DMS 273 (cell line): ENCODE data around the gene TELO2.

Experiments used
- DNase-seq: peaks from one replicate; lab custom pipeline; 2025; ENCODE audit not compliant: unreplicated experiment; lab: John Stamatoyannopoulos, UW

TELO2 gene

DNA sequence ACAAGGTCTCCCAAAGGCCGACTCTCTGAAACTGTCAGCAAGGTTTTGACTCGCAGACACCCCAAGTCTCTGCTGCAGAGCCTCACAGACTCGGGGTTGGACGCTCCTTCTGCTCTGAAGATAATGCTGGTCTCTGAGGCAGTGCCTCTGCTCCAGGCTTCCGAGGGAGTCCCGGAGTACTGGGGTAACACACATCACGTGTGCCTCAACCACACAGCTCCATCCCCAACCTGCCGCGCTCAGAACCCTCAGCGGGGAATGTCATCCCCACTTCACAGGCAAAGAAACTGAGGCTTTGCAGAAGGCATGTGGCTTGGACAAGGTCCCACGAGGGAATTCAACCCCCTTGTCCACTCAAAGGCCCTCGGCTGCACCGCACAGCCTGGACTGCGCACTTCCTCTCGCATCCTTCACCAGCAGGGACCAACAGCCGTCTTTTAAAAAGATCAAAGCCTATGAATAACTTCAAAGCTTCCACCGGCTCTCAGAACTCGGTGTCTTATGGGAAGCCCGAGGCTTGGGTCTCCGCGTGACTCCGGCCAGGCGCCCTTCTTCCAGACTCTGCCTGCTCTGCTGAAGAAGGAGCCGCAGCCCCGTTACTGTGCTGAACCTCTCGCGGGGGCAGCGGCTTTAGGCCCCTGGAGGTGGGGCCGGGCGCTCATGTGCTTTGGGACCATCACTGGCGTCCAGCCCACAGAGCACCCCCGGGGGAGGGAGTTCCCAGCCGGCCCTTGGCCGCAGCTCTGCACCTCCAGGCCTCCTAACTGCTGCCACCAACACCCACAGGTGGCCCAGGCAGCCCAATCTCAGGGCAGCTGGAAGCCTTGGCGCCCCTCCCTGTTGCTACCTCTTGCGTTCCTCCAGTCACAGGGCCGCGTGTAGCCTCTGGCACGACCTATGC is 42.5 kb downstream of the TELO2 start:
- DNase-seq, result no peak

DNA sequence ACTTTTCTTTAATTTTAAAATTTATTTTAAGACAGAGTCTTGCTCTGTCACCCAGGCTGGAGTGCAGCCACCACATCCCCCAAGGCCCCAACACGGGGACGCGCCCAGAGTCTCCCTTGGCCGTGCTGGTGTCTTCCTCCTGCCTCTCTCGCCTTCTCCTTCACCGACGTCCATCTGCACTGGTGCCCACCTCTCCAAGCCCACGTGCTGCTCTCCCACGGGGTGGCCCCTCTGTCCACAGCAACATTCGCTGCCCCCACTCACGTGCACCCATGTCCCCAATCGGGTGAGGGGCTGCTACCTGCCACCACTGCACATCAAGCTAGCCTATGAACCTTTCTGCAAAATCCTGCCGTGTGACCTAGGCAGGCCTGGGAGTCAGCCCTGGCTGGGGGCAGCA is 43.4 kb downstream of the TELO2 start:
- DNase-seq, result no peak

DNA sequence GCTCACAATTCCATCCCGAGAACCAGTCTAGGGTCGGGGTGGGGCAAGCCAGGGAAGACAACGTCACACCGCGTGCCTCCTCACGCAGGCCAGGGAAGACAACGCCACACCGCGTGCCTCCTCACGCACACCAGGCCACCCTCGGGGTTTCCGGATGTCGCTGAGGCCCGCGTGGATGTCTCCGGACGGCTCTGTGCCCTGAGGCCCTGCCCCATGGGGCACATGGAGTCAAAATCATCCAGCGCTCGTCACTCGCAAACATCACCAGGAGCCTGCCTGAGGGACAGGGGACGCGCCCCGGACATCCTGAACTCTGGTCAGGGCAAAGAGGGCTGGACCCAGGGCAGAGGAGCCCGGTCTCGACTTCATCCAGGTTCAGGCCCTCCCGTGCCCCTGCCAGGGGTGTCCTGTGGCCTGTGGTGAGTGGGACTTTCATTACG is 44.0 kb downstream of the TELO2 start:
- no peak for DNase-seq

DNA sequence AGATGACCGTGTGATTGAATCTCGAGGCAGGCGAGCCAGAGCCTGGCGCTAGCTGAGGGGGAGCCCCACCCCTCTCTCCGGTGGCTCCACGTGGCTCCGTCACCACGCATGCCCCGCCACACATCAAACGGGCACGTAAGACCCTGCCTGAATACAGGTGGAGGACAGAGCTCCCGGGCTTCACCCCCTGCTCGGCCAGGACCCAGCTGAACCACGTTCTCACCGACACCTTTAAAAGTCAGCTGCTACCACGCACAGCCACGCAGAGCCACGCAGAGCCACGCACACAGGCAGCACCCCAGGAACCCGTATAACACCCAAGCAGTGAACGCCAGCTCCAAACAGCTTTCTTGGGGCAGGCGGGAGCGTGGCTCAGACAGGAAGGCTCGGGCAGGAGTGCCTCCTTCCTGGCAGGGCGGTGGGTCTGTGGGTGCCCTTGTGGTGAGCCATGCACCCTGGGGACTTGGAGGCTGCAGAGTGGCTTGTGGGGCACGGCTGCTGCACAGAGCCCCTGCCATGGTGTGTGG is 44.7 kb downstream of the TELO2 start:
- no peak for DNase-seq

DNA sequence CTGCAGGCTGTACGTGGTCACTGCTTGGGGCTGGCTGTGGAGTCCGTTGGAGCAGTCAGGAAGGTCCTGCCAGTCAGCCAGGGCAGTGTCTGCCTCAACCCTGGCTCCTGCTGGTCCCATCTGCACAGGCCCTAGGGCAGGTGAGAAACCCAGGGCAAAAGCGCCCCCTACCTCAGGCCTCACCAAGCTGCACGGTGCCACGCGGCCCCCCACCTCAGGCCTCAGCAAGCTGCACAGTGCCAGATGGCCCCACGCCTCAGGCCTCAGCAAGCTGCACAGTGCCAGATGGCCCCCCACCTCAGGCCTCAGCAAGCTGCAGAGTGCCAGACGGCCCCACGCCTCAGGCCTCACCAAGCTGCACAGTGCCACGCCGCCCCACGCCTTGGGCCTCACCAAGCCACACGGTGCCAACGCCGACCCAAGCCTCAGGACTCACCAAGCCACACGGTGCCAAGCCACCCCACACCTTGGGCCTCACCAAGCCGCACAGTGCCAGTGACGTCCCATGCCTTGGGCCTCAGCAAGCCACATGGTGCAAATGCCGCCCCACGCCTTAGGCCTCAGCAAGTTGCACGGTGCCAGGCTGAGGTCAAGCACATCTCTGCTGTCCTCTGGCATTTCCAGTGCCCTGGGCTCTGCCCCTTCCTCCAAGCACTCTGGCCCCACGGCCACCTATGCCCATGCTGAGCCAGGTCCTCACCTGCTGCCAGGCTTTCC is 45.8 kb downstream of the TELO2 start:
- DNase-seq, result peak; percentile 99

DNA sequence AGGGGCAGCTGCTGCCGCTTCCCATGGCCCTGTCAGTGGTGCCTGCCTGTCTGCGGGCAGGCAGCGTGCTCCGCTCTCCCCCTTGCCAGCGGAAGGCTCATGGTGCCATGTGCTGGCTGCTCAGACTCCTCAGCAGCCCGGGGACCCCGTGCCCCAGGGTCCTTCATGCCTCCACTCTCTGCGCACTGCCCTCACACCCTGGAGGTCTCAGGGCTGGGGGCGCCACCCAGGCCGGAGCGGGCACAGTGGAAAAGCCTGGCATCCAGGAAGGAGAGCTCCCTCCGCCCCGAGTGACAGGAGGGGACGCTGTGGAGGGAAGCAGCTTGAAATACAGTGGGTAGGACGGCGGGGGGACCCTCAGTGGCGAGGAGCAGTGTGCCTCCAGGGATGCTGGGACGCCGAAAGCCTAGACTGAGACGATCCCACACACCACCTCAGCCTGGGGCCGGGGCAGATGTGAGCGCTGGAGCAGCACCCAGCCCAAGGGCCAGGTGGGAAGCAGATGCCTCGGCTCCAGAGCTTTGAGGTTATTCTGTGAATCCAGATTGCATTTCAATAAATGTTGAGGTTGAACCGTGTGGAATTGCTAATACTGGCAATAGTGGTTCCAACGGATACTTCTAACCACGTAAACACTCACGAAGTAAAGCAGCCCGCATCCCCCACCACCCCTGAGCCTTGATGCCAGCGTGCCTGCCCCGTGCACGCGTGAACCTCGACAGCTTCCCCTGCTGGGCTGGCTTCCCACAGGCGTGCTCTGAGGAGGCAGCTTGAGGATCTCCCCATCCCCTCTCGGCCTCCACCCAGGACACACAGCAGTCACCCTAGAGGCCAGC is 46.8 kb downstream of the TELO2 start:
- DNase-seq, result peak; percentile 86

DNA sequence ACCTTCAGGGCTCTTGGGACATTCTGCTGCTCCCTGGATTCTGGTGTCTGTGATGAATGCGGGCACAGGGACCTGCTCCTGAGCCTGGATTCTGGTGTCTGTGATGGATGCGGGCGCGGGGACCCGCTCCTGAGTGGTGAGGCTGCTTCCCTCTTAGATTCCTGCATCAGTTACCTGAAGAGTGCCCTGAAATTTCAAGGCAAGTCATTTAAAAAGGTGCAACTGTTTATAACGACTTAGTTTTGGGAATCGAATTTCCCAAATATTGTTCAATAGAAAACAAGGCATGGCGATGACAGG is 47.3 kb downstream of the TELO2 start:
- DNase-seq, result no peak

DNA sequence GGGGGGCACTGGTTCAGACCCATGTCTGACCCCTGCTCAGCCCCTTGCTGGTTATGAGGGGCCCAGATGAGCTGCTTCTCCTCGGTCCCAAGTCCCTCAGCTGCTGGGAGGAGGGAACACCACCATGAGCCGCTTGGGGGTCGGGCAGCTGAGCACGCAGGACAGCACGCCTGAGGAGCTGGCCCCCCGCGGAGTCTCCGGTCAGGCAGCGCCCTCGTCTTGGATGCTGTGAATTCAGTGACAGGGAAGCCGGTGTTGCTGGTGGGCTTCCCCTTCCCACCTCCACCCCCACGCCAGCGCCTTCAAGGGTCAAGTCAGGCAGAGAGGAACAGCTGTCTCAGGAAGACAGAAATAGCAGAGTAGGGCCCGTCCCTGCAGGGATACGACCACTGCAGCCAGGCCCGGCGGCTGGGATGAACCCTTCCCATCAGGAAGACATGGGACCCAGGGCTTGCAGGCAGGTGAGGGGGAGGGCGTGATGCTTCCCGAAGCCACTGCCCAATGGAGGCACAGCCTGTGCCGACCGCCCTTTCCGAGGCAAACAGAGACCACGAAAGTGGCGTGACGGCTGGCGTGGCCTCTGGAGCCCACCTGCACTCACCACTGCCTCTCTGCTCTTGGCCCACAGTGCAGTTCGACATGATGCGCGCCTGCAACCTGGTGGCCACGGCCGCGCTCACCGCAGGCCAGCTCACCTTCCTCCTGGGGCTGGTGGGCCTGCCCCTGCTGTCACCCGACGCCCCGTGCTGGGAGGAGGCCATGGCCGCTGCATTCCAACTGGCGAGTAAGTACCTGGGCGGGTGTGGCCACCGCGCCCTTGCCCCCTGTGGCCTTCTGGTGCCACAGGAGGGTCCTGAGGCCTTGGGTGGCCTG is 48.4 kb downstream of the TELO2 start:
- DNase-seq, result no peak

DNA sequence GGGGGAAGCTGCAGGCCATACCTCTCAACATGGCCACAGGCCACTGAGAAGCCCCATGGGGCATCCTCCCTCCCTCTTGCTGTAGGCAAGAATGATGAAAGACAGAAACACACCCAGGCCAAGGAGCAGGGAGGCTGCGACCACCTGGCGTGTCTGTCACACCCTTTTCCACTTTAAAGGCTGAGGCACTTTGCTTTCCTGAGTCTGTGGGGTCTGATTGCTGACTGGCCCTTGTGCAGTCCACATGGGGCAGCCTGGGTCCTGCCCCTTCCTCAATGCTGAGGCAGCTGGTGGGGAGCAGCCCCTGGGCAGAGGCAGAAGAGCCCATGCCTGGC is 49.0 kb downstream of the TELO2 start:
- DNase-seq, result no peak

DNA sequence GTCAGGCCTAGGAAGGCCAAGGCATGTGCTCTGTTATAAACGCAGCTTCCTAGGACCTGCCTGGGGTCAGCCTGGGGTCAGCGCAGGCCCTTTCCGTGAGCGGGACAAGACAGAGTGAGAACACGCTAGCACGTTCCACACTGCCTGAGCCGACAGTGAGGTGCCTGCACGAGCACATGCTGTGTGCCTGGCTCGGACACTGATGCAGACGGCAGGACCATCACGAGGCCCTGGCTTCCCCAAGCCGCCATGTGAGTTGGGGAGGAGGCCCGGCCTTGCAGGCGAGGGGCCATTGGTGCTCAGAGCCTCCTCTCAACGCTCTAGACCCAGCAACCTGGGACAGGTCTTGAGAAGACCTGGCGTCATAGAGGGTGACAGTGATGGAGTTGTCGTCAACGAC is 49.4 kb downstream of the TELO2 start:
- DNase-seq, result no peak

DNA sequence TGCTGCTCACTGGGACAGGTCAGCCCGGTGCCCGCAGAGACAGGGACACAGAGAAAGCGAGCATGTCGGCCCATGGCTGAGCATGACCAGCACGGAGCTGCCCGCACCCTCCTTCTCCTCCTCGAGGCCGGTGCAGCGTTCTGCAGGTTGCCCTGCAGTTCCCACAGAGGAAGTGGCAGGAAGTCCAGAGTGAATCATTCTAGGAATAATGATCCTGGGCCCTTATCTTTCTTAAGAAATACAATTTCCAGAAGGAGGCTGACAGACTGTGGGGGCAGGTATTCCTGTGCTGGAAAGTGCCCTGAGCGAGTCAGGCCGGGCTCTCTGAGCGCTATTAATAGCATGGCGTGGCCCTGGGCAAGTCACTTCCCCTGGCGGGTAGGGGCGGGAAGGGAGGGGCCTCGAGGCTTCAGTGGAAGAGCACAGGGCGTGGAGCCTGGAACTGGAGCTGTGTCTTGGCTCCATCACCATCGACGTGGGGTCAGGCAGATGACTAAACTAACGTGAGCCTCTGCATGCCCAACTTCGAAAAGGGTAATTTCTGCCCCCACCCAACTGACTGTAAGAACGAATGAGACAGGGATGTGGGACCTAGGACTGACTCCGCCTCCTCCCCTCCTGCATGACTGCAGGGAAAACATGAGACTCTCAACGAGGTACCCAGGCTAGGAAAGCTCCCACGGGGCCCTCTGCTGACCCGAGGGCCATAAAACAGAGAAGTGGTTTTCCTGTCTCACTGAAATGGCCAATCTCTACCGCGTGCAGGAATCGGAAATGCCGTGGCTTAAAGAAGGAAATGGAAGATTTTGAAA is 50.1 kb downstream of the TELO2 start:
- peak; percentile 44 for DNase-seq

DNA sequence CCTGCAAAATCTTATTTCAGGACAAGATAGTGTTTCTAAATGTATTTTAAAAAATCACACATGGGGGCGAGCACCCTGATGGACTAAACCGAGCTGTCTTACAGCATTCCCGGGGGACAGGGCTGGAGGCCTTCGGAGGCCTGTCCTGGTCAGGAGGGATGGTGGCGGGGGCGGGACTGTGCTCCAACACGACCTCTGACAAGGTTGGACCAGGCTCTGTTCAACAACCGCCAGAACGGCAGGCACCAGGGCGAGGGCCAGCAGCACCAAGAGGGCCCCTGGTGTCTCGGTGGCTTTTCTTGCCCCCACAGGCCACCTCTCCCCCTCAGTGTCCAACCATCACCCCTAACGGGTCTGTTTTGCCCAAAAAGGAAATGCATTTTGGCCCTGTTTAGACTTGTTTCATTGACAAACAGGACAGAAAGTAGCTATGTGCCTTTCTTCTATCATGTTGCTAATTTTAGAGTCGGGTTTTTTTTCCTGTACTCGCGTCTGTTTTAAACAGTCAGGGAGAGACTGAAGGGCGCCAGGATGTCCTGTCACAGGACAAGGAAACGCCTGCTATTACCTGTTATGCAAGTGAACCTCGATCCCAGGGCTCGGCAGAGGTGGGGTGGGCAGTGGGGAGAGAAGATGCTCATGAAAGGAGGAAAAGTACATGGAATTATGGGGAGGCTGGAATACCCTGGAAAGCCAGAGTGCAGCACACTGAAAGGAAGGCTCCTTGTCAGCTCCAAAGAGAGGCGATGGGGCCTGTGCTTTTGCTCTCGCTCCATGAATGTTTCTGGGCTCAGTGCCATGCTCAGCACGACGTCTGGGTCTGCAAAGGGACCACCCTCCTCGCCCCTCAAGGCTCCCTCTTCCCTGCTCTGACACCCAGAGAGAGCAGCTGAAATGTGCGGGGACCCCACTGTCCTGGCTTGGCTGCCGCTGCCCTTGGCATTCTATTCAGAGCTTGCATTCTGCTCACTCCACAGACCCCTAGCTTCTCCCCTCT is 52.2 kb downstream of the TELO2 start:
- DNase-seq, result no peak

DNA sequence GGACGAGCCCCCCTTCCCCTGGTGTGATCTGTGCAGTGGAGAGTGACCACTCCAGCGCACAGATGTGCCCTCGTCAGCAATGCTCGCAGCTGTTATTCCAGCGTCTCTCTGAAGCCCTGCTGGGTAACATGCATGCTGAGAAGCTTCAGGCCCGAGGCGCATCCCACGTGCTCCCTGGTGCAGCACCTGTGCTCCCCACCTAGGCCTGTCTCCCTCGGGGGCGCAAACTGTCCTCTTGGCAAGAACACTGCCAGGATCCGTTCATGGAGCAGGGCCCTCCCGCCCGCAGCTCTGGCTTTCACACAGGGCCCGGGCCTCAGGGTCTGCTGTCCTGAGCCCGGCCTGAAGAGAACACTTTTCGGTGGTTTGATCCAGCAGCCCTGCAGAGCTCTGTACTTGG is 53.3 kb downstream of the TELO2 start:
- no peak for DNase-seq

DNA sequence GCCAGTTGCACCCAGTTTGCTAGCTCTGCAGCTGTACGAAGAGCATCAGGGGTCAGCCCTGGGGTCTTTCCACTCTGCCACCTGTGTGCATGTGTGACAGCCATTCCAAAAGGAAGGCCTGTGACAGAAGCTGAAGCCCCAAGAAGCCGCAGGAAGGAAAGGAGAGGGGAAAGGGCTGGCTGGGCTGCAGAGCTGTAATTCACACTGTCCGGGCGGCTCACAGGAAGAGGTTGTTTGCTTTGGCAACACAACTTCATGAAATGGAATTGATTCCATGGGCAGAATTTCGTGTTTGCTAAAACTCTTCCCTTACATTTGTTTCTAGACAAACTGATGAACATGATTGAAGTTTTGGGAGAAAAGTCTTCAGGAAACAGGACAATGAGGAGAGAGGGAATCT is 55.1 kb downstream of the TELO2 start:
- no peak for DNase-seq

DNA sequence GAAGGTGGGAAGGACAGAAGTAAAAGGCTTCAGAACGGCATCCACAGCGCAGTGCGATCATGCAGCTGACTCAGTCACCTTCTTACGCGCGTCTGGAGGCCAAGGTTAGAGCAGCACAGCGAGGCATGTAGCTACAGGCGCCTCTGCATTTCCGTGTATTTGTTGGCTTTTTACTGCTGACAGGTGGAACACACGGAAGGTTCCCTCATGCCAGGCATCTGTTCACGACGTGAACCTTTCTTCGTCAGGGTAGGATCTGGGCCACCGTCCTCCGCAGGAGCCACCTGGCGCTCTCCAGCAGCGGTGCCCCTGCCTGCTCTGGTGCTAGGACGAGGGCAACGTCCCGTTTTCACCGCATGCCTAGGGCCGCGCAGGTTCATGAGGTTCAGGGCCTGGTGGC is 55.6 kb downstream of the TELO2 start:
- DNase-seq, result no peak

DNA sequence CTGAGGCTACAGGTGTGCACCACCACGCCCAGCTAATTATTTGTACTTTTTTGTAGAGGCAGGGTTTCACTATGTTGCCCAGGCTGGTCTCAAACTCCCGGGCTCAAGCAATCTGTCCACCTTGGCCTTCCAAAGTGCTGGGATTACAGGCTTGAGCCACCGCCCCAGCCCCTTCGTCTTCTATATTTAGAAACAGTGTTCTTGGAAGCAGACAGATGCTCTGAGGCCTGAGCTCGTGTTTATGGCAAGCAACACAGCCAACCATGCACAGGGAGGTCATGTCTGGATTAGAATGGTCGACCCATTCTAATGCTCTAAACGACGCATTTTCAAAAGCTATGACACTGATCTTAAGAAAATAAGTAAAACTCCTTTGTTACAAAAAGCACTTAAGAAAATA is 56.9 kb downstream of the TELO2 start:
- DNase-seq, result no peak

DNA sequence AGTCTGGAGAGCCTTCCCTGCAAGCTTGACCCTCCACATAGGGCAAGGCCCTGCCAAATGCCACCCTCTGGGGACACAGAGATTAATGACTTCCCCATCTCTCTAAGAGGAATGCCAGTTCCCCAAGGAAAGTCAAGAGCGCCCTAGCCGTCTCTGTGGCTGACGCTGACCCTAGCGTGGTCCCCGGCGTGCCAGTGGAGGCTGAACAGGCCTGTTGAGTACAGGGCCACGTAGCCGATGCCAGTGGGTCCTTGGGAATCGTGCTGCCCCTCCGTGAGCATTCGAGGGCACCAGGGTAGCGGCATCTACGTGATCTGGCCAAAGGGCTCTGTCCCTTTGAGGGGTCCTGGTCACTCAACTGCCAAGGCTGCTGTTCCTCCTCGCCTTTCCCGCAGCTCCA is 57.5 kb downstream of the TELO2 start:
- DNase-seq, result no peak

DNA sequence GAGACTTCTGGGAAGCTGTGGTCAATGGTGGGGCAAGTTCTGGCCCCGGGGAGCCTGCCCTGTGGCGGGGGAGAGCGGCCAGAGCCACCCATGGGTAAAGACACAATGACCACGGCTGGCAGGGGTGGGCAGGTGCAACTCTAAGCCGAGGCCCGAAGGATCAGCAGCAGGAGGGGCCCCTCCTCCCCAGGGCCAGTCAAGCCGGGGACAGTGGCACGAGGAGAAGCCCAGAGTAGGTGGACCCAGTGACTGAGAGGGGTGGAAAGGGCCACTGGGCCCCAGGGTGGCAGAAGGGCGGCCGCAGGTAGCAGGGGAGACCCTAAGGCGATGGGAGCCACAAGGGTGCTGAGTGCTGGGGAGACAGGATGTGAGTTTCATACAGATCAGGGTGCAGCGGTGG is 58.0 kb downstream of the TELO2 start:
- DNase-seq, result no peak

DNA sequence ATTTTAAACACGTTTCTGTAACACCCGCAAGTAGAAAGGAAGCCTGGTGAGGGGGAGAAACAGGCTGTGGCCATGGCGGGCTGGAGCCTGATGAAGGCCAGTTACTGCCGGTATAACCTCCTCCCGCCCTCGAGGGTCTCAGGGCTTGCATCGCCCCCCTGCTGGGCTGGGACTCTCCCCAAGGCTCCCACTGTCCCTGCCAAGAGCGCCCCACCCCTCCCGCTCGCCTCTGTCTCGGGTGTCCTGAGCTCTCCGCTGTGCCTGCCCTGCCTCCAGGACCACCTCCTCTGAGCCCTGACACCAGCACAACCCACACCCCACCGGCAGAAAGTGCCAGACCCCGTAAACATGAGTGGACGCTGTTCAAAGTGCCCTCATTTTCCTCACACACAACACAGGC is 59.0 kb downstream of the TELO2 start:
- DNase-seq, result no peak
